Gastroesophageal sphincter (tissue), 4 donors: Measurements from ENCODE around the gene CTSA. TPM values are rescaled to one million over a fixed set of nuclear protein-coding genes. Genes with fewer than 3 reads are reported as not detected.

ENCODE experiments used
- ATAC-seq: fragments of 150-250 bp; one replicate; pipeline ENCODE4 v1.9.1; 2016; ENCODE audit warnings: mild to moderate bottlenecking, moderate library complexity
- H3K27ac ChIP-seq, 4 donors: fragments of 200-600 bp; sonication (generic) in 3 of 4; 1 replicate in 3 of 4; 2 replicates in 1 of 4; pipeline ENCODE4 v1.5.1; 2016 to 2019
- H3K27me3 ChIP-seq: fragments of 200-600 bp; sonication (generic); one replicate; pipeline ENCODE4 v1.5.1; 2019
- H3K36me3 ChIP-seq, 2 donors: fragments of 200-600 bp; sonication (generic); one replicate each; pipeline ENCODE4 v1.5.1; 2019; ENCODE audit warnings: control low read depth in 1 of 2
- H3K4me1 ChIP-seq, 3 donors: fragments of 200-600 bp; sonication (generic); 1 replicate in 2 of 3; 2 replicates in 1 of 3; pipeline ENCODE4 v1.5.1; 2016 to 2019; ENCODE audit warnings: control low read depth in 2 of 3
- H3K4me3 ChIP-seq, 2 donors: fragments of 200-600 bp; sonication (generic); one replicate each; pipeline ENCODE4 v1.5.1; 2019; ENCODE audit warnings: mild to moderate bottlenecking in 1 of 2, moderate library complexity in 1 of 2
- H3K9me3 ChIP-seq, 3 donors: fragments of 200-600 bp; sonication (generic); one replicate each; pipeline ENCODE4 v1.5.1; 2017 to 2019; ENCODE audit warnings: control low read depth in 2 of 3
- CTCF ChIP-seq, 4 experiments: fragments of 200-600 bp in 2 of 4; fragments of 450-650 bp in 2 of 4; sonication (generic) in 1 of 4; IDR thresholded peaks; one replicate each; pipeline ENCODE4 v1.5.1; 2017 to 2019; ENCODE audit warnings: antibody characterized with exemption in 4 of 4, mild to moderate bottlenecking in 2 of 4, moderate library complexity in 2 of 4
- EP300 ChIP-seq: sonication (generic); formaldehyde crosslinking; IDR thresholded peaks from one replicate; pipeline ENCODE4 v1.6.1; 2017; ENCODE audit warnings: antibody characterized with exemption, mild to moderate bottlenecking
- POLR2A ChIP-seq, 2 donors: fragments of 450-650 bp; IDR thresholded peaks; one replicate each; pipeline ENCODE4 v1.6.1; 2017; ENCODE audit warnings: antibody characterized with exemption in 2 of 2, mild to moderate bottlenecking in 2 of 2, moderate library complexity in 1 of 2
- POLR2AphosphoS5 ChIP-seq: sonication (generic); formaldehyde crosslinking; IDR thresholded peaks from one replicate; pipeline ENCODE4 v1.6.1; 2017; ENCODE audit warnings: antibody characterized with exemption
- whole genome bisulfite sequencing, 2 donors: methylation state at CpG; one replicate each; pipeline ENCODE4 v1.1.5; 2018; ENCODE audit warnings: low coverage in 1 of 2; 5-methylcytosine and 5-hydroxymethylcytosine counted together
- total RNA-seq, 4 donors: library from RNA; depleted of rRNA; stranded (reverse); fragments of >200 nt; gene quantifications; one replicate each; pipeline ENCODE4 v1.1.0, GENCODE V29; 2016

Gene CTSA
- total RNA-seq, 4 donors from 2014 or later: 36.4 to 73.0 (median 56.6) TPM

DNA sequence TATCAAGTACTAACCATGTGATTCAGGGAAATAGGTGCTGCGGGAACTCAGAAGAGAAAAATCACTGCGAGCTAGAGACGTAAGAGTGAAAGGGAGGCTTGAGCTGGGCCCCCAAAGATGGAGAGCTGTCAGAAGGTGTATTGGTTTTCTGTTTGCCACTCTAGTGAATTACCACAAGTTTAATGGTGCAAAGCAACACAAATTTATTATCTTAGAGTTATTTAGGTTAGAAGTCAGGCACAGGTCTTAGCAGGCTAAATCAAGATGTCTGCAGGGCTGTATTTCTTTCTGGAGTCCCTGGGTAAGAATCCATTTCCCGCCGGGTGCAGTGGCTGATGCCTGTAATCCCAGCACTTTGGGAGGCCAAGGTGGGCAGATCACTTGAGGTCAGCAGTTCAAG, 31.2 kb upstream of the CTSA start:
- TF ChIP-seq POLR2A (IDR thresholded peaks at IDR 0.05): no peak
- no peak for TF ChIP-seq CTCF (IDR thresholded peaks at IDR 0.05)
- TF ChIP-seq POLR2AphosphoS5: no peak
- TF ChIP-seq EP300: no peak

GRCh38 chr20:45860560-45861220, 30.4 kb upstream of the CTSA start:
- Histone ChIP-seq H3K4me1 (peaks cover 3 to 25% (median 12%) of the 10 kb centered on the region in 3 donors), H3K4me3 (no peak overlapping the region), H3K27me3 (no peaks in the 10 kb centered on the region), H3K27ac (no peak overlapping the region), H3K9me3 (no peaks in the 10 kb centered on the region), H3K36me3 (no peaks in the 10 kb centered on the region)
- WGBS, 2 donors: 37 to 55% methylated on average over 3 to 7 of the region's 7 CpGs
- ATAC-seq: no peak
- TF ChIP-seq POLR2A (IDR thresholded peaks at IDR 0.05) (no peak), EP300 (no peak), POLR2AphosphoS5 (no peak), CTCF (IDR thresholded peaks at IDR 0.05) (no peak)

More for the DNA sequence above, 31.2 kb upstream of the CTSA start:
- no peak overlapping the region for H3K27ac ChIP-seq
- H3K27me3 ChIP-seq: no peaks in the 10 kb centered on the region
- H3K4me3 ChIP-seq: no peak overlapping the region
- no peaks in the 10 kb centered on the region for H3K9me3 ChIP-seq
- ATAC-seq: no peak
- H3K36me3 ChIP-seq: peaks cover 0 to 2% of the 10 kb centered on the region in 2 donors
- H3K4me1 ChIP-seq: peaks cover 3 to 32% (median 17%) of the 10 kb centered on the region in 3 donors
- 92 to 93% methylated on average over 3 of the region's 5 CpGs for WGBS, 2 donors

- no peak overlapping the region for H3K4me3 ChIP-seq
- H3K27ac ChIP-seq: no peak overlapping the region
- TF ChIP-seq CTCF (IDR thresholded peaks at IDR 0.05): no peak
- no peak for TF ChIP-seq EP300
- TF ChIP-seq POLR2A (IDR thresholded peaks at IDR 0.05): no peak
- no peak for TF ChIP-seq POLR2AphosphoS5
- no peaks in the 10 kb centered on the region for H3K9me3 ChIP-seq
- no peaks in the 10 kb centered on the region for H3K27me3 ChIP-seq
- no peaks in the 10 kb centered on the region for H3K36me3 ChIP-seq
- 84 to 91% methylated on average over 5 to 7 of the region's 7 CpGs for WGBS, 2 donors
- peaks cover 0 to 17% (median 4%) of the 10 kb centered on the region in 3 donors for H3K4me1 ChIP-seq
- ATAC-seq: no peak
Observed at GRCh38 chr20:45861221-45862075, 29.7 kb upstream of the CTSA start.

DNA sequence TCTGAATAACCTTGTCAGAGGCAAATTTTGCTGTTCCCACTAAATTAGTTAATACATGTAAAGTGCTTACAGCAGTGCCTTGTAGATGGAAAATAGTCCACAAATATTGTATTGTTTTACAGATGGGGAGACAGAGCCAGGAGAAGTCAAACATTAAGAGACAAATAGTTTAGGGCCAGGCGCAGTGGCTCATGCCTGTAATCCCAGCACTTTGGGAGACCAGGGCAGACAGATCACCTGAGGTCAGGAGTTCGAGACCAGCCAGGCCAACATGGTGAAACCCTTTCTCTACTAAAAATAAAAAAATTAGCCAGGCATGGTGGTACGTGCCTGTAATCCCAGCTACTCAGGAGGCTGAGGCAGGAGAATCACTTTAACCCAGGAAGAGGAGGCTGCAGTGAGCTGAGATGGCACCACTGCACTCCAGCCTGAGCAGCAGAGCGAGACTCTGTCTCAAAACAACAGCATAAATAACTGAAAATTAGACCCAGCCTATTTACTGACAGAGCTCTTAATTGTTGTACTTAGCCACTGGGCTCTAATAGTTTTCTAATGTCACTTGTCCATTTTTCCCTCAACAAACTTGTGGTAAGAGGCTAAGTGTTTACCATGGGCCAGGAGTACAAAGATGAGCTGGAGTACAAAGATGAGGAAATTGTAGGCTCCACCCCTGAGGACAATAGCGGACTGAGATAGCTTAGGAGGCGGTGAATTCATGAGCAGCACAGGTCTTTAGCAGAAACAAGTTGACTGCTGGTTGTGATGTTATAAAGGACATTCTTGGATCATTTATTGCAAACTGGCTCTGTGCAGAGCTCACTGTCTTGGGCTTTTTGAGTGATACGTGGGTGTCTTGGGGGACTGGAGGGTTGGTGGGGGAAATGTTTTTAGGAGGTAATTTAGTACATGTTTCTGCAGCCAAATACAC, 27.3 kb upstream of the CTSA start:
- WGBS, 2 donors: 81 to 90% methylated on average over 6 to 7 of the region's 7 CpGs
- no peaks in the 10 kb centered on the region for H3K27me3 ChIP-seq

More for the DNA sequence above, 27.3 kb upstream of the CTSA start:
- no peak overlapping the region for H3K27ac ChIP-seq
- ATAC-seq: no peak
- H3K4me3 ChIP-seq: no peak overlapping the region
- TF ChIP-seq POLR2A (IDR thresholded peaks at IDR 0.05) (no peak), POLR2AphosphoS5 (no peak), CTCF (IDR thresholded peaks at IDR 0.05) (no peak), EP300 (no peak)
- peaks cover 0 to 15% (median 0%) of the 10 kb centered on the region in 3 donors for H3K4me1 ChIP-seq
- no peaks in the 10 kb centered on the region for H3K9me3 ChIP-seq
- H3K36me3 ChIP-seq: no peaks in the 10 kb centered on the region
